ENCODE results near the gene LPAR6.

Gene LPAR6

DNA sequence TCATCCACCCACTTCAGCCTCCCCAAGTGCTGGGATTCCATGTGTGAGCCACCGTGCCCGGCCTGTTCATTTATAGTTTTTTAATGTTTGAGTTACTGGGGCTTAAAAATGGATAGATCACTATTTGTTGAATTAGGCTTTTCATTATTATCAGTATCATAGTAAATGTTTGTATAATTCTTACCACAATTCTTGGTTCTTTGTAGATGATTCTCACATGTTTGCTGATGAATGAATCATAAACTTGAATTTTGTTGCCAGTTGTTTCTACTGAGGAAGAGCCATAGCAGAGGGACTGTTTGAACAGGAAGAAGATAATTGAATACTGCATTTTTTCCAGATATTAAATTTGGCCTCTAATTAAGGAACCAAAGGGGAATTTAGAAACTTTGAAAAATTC is 2.6 kb upstream of the LPAR6 start:
- DNase-seq (ENCODE audit: low spot score): no peak

DNA sequence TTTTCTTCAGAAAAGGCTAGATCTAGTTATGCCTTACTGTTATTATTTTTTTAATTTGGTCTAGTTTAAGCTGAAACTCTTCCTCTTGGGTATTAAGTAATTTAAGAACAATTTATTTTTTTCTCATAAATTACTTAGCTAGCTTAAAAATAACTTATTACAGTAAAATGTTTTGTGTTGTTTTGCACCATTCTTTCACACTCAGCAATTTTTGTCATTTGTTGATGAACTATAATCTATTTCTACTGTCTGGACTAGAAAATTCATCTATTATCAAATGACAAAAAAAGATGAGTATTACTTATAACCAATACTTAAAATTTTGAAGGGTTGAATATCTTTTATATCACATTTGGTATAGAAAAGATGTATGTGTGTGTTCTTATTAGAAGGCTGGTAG is 1.6 kb upstream of the LPAR6 start:
- DNase-seq (ENCODE audit: low spot score): no peak

DNA sequence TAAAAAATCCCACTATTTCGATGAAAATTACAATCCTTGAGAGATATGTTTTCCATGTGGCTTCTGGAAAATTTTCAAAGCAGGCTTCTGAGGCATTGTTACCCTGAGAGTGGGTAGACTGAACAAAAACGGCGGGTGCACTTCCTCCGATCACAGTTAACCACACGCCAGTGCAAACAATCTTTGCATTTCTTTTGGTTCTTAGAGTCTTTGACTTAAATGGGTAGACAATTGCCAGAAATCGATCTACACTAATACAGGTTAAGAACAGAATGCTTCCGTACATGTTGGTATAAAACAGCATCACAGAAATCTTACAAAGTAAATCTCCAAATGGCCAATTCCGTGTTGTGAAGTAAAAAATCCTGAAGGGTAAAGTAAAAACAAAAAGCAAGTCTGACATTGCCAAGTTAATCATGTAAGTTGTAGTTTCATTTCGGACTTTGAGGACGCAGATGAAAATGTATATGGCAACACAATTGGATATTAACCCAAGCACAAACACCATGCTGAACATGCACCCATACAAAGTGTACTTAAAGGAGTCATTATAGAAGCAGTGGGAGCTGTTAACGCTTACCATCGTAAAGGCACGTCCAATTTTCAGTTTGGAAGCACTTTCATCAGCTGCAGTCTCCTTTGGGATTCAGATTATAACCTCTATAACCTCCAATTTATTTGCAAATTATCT is 927 bp downstream of the LPAR6 start:
- DNase-seq (ENCODE audit: low spot score): no peak

DNA sequence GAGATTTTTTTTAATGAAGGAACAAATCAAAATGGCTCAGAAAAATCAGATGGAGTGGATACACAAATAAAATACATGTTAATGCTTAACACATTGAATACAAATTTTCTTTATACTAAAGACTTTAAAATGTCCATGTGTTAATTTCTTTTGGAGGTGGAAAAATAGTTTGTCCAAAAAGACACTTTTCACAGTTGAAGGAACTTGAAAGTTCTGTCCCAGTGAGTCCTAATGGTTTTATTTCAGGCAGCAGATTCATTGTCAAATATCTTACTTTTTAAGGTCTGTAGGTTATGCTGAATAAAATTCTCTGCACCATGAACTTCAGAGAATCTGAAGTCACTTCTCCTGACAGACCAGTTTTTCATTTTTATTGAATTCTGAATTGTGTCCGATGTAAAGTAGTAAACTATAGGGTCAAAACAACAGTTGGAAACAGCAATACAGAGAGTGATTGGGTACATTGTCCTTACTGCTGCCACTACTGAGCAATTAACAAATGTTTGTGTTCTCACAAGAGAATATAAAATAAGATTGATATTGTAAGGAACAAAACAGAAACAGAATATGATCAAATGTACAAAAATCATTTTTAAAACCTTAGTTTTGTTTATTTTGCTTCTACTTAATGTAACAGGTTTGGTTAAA is 1.6 kb downstream of the LPAR6 start:
- no peak for DNase-seq (ENCODE audit: low spot score)

DNA sequence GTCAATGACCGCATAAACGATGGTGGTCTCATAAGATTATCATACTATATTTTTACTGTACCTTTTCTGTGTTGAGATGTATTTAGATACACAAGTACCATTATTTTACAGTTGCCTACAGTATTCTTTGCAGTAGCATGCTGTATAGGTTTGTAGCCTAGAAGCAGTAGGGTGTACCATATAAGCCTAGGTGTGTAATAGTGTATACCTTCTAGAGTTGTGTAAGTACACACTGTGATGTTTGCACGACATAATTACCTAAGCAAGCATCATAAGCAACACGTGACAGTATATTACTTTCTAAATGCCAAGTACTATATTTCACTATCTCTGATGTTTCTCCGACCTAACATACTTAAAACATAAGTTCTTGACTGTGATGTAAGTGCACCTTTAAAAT is 2.7 kb downstream of the LPAR6 start:
- DNase-seq (ENCODE audit: low spot score): no peak

DNA sequence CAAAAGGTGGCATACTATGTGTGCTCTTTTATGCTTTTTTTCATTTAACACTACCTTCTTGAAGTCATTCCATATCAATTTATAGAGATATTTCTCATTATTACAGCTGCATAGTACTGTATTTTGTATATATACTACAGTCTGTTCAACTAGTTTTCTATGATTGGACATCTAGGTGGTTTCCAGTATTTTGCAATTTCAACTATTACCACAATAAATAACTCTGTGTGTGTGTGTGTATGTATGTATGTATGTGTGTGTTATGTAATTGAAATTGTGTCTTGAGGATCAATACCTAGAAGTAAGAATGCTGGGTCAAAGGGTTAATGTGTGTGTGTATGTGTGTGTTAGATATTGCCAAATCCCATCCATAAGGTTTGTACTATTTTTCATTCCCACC is 7.0 kb downstream of the LPAR6 start:
- DNase-seq (ENCODE audit: low spot score): no peak

DNA sequence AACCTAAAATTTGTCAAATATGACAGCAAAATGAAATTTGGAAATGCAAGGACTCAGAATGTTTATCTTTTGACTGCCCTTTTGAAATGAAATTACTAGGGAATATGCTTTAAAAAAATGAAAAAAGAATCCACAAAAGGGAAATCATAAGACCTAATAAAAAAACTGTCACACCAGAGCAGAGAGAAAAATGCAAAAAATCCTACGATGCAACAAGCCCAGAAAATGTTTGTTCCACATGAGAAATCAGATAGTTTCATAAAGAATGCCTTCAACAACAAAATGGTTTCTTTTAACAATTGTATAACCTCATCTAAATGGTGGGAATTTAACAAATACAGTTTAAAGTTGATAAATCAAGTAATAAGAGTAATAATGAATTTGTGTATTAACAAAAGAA is 8.0 kb downstream of the LPAR6 start:
- DNase-seq (ENCODE audit: low spot score): no peak

DNA sequence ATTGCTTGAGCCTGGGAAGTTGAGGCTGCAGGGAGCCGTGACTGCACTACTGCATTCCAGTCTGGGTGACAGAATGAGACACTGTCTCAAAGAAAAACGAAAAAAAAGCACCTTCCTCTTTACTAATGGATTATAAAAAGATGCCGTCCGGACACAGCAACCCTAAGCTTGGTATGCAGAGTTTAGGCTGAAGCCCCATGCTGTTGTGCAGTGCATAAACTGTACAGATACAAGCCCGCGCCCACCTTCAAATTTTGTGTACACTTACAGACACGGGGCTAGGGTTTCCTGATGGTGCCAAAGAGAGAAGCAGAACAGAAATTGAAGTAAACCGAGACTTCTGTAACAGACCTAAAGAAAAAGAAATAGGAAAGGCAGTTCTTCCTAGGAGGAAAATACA is 9.0 kb downstream of the LPAR6 start:
- no peak for DNase-seq (ENCODE audit: low spot score)

DNA sequence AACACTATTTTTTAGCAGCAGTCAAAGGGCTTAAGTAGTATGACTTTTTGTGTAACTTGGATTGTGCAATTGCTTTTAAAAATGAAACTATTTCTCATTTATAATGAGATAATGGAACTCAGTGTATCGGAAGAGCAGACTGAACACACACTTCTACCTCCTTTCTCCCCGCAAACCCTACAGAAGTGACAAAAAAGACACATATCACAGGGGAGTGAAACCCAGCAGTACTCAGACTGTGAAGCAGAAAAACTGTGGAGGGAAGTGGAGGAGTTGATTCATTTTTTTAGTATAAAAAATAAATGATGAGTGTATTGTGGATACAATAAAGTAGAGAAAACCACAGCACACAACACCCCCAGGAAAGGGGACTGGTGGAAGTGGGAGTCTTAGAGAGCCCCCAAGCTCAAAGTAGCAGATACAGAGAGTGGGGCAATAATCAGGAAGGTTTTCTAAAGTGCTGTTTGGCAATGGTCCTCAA is 9.7 kb downstream of the LPAR6 start:
- DNase-seq (ENCODE audit: low spot score): no peak

DNA sequence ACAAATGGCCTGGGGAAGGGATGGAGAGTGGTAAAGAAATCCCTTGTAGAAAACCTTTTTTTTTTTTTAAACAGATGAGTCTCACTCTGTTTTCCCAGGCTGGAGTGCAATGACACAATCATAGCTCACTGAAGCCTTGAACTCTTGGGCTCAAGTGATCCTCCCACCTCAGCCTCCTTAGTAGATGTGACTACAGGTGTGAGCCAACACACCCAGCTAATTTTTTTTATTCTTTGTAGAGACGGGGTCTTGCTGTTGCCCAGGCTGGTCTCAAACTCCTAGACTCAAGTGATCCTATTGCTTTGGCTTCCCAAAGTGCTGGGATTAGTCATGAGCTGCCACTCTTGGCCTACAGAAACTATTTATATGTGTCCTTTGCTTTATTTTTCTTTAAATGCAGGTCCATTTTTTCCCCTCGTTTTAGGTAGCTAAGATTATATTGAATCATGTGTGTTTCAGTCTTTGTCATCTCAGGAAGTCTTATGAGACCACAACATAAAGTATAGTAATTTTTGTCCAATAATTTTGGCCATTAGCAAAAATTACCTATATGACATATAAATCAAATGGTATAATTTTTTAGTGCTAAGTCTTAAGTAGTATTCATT is 10.5 kb downstream of the LPAR6 start:
- DNase-seq (ENCODE audit: low spot score): no peak

DNA sequence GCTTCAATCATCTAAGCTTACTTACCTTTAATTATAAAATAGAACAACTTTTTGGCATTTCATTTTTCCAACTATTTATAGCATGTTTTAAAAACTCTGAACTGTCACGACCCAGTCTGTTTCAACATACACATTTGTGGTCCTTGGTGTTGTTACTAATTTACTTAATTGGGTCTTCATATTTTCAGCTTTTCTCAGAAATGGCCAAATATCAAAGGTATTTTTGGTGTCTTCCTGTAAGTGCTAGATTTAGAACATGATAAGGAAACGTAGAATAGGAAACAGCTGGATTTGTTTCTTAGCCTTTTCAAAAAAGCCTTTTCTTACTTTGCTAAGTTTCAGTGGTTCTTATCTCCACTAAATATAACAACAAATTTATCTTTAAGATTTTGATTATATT is 11.4 kb downstream of the LPAR6 start:
- no peak for DNase-seq (ENCODE audit: low spot score)

DNA sequence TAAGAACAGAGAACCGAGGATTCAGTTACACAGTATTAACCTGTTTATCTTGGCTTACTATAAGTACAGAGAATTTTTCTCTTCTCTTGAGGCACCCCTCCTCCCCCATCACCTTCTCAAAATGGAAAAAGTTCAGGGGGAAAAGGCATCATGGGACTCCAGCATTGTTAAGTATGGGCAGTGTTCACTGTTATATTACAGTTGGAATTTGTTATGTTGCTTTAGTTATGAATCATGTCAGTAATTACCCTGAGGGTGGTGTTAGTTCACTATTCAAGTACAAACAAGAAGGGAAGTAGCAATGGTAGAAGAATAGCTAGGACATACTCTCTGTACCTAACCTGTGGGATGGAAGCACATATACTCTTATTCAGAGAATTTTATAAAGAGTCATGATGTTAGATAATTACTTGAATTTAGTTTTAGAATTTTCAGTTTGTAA is 12.0 kb downstream of the LPAR6 start:
- no peak for DNase-seq (ENCODE audit: low spot score)

DNA sequence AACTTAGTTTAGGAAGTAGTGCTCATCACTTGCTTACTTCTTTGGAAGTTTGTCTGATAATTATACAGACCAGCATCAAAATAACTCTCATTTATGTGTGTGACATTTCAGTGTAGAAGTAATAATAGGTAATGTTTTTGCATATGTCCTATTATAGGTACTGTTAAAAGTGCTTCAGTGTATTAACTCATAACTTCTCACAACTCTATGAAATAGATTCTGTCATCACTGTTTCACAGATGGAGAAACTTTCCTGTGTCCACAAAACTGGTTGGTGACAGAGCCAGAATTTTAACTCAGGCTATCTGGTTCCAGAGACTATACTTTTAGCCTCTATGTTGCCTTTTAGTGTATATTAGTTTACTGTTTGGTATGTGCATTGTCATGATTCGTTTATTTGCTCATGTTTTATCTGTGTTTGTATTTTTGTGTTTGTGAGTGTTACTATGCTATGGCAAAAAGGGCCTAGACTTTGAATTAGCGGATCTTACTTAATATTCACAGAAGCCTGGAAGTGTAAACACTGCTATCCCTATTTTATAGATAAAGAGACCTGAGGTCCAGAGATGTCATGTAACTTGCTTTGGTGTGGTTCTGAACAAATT is 12.7 kb downstream of the LPAR6 start:
- no peak for DNase-seq (ENCODE audit: low spot score)

DNA sequence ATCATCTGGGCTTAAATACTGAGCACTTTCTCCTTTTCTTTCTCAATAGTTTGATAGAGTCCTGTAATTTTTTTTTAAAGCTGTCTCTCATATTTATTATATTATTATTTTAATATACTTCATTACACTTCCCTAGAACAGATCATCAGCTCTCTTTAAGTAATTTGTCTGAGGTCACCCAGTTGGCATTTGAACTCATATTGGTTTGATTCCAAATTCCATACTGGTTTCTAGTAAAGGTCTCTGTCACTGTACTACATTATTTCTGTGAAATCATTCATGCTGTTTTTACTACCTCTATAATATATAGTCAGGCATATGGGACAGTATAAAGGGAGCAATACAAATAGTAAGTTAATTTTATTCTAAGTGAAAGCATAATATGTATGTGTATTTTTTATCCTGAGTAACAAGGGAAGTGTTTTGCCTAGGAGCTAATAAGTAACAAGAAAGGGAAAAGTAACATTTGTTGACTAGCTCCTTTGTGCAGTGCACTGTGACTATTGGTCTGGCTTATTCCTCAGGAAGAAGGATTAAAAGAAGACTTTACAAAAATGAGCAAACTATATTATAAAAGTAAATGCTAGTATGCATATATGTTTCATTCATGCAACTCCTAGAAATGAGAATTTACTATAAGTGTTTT is 14.3 kb downstream of the LPAR6 start:
- DNase-seq (ENCODE audit: low spot score): no peak

DNA sequence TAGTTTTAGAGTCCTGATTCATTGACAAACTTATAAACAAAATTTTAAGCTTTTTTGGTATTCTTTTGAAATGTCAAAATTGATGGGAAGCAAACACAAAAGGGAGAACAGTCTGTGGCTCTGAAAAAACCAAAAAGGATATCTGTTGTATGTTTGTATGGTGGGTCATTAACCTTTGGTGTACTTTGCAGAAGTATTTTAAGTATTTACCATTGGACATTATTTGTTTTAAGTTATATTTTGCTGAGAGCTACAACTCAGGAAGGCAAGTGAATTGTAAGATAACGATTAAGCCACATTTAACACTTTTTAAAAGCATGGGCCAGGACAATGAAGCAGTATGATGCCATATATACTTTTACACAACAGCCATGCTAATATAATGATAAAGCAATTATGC is 15.2 kb downstream of the LPAR6 start:
- no peak for DNase-seq (ENCODE audit: low spot score)

DNA sequence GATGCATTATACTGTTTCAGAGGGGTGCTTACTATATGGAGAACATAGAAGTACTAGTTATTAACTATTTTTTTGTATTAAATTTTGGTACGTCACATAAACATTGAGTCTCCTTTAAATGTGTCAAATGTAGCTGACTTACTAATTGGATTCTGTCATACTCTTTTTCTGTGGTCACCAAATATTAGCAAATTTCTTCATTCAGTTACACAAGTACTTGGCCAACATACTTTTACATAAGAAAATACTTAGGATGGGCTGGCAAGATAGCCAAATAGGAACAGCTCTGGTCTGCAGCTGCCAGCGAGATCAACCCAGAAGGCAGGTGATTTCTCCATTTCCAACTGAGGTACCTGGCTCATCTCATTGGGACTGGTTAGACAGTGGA is 19.2 kb downstream of the LPAR6 start:
- no peak for DNase-seq (ENCODE audit: low spot score)

DNA sequence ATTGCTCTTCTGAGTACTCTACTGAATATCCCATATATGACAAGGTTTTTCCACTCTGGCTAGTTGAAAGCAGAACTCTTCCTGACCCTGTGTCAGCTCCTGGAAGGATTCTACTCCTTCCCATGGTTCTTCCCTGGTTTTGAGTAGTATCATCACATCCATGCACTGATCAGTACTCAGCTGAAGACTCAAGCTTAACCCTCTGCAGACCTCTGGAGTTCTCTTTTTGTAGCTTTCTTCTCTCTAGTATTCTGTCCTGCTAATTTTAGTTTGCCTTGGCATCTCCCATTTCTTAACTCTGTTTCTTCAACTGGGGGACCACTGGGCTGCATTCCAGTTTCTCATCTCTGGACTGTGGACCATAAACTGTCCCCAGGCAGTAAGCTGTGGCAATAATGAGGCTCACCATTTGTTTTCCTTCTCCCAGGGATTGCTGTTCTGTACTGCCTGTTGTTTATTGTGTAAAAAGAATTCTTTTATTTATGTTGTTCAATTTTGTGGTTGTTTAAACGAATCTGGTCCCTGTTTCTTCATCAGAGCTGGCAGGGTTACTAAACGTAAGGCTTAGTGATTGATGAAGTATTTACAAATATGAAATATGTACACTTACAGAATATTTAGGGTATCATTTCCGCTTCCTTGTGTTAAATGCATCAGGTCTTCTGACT is 19.7 kb downstream of the LPAR6 start:
- no peak for DNase-seq (ENCODE audit: low spot score)

DNA sequence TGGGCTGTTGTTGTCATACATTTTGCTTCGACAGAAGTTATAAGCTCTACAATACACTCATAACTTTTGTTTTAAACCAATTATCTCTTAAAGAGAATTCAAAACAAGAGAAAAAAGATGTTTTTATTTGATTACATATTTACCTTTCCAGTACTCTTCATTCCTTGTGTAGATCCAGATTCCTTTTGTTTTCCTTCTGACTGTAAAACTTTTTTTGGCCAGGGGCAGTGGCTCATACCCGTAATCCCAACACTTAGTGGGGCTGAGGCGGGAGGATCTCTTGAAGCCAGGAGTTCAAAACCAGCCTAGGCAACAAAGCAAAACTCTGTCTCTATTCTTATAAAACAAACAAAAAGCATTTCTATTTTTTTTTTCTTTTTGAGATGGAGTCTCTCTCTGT is 21.7 kb downstream of the LPAR6 start:
- no peak for DNase-seq (ENCODE audit: low spot score)

DNA sequence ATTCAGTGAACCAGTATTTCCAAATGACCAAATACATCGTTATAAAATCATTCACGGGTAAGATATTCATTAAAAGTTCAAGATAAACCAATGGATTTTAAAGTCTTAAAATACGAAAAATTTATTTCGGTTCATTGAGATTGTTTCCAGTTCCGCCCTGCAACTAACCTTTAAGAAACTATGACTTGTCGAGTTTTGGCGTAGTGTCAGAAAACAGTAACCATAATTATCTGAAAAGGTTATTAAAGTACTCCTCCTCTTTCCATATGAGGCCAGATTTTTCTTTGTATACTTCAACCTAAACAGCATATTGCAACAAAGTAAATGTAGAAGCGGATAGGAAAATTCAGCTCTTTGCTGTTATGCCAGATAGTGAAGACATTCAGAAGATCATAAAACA is 26.1 kb downstream of the LPAR6 start:
- no peak for DNase-seq (ENCODE audit: low spot score)

DNA sequence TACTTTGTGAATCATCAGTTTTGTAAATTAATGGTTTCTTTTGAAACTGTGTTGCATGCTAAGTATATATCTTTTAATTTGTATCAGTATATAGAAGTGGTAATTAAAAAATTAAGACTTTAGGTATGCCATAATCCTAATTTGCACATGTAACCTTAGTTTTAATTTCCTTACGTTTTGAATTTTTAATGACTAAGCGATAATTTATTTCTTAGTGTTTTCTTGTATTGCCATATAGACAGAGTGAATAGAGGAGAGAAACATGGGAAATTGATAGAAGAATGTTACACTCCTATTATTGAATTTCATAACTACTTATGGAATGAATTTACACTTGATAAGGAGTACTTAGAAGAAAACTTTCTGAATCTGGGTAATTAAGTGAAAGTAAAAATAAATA is 29.5 kb downstream of the LPAR6 start:
- no peak for DNase-seq (ENCODE audit: low spot score)

DNA sequence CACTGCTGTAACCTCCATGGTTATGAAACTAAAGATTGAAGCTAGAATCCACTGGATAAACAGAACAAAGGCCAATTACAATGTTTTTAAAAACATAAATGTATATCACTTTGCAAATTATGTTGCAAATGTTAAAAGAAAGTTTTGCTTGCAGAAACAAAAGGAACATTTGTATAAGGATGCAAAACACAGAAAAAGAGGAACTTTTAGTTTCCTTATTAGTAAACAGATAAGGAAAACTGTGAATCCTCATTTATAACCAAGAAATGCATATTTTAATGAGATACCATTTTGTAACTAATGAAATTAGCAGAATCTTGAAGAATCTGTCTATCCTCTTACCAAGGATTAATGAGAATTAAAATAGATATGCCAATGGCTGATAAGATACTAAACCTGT is 32.3 kb downstream of the LPAR6 start:
- no peak for DNase-seq (ENCODE audit: low spot score)

DNA sequence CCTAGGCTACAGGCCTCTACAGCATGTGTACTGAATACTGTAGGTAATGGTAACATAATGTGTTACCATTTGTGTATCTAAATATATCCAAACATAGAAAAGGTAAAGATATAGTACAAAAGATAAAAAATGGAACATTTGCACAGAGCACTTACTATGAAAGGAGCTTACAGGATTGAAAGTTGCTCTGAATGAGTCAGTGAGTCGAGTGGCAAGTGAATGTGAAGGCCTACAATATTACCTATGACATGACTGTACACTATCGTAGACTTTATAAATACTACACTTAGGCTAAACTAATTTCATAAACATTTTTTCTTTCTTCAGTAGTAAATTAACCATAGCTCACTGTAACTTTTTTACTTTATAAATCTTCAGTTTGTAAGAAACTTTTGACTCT is 35.1 kb downstream of the LPAR6 start:
- no peak for DNase-seq (ENCODE audit: low spot score)
